AML-193 (cell line): ENCODE measurements around the gene KLHL1.

ENCODE experiments used
- DNase-seq, 2 experiments: peaks; one replicate each; lab custom pipeline; 2025; lab: John Stamatoyannopoulos, UW

KLHL1 gene

GRCh38 chr13:70016116-70016515, 92.1 kb downstream of the KLHL1 start:
- DNase-seq, result no peak

GRCh38 chr13:70014337-70014736, 93.9 kb downstream of the KLHL1 start:
- DNase-seq, result no peak

GRCh38 chr13:69999875-70000274, 108.4 kb downstream of the KLHL1 start:
- DNase-seq, result no peak

- DNase-seq, result no peak
These were observed 111.2 kb downstream of the KLHL1 start for GRCh38 chr13:69997061-69997460.

GRCh38 chr13:69980799-69981198, 127.5 kb downstream of the KLHL1 start:
- no peak for DNase-seq

GRCh38 chr13:69975496-69975895, 132.8 kb downstream of the KLHL1 start:
- no peak for DNase-seq

GRCh38 chr13:69970520-69970919, 137.7 kb downstream of the KLHL1 start:
- DNase-seq, result peak; percentile 7 to 9

GRCh38 chr13:69959046-69959445, 149.2 kb downstream of the KLHL1 start:
- no peak for DNase-seq

- no peak for DNase-seq
These were observed 151.4 kb downstream of the KLHL1 start for GRCh38 chr13:69956839-69957238.

GRCh38 chr13:69956349-69956748, 151.9 kb downstream of the KLHL1 start:
- no peak for DNase-seq

GRCh38 chr13:69955271-69955670, 153.0 kb downstream of the KLHL1 start:
- DNase-seq, result no peak

- DNase-seq, result no peak
These were observed 156.8 kb downstream of the KLHL1 start for GRCh38 chr13:69951412-69951811.

- DNase-seq, result no peak
These were observed 158.1 kb downstream of the KLHL1 start for GRCh38 chr13:69950160-69950559.

- no peak for DNase-seq
These were observed 160.2 kb downstream of the KLHL1 start for GRCh38 chr13:69948016-69948415.

- no peak for DNase-seq
These were observed 160.7 kb downstream of the KLHL1 start for GRCh38 chr13:69947582-69947981.

GRCh38 chr13:69946511-69946910, 161.7 kb downstream of the KLHL1 start:
- DNase-seq, result no peak

GRCh38 chr13:69935043-69935442, 173.2 kb downstream of the KLHL1 start:
- DNase-seq, result peak; percentile 45 to 65

- DNase-seq, result no peak
These were observed 180.0 kb downstream of the KLHL1 start for GRCh38 chr13:69928262-69928661.

- DNase-seq, result no peak
These were observed 187.1 kb downstream of the KLHL1 start for GRCh38 chr13:69921156-69921555.

- DNase-seq, result no peak
These were observed 195.6 kb downstream of the KLHL1 start for GRCh38 chr13:69912630-69913029.

GRCh38 chr13:69910800-69911199, 197.5 kb downstream of the KLHL1 start:
- no peak for DNase-seq

- DNase-seq, result no peak
These were observed 203.5 kb downstream of the KLHL1 start for GRCh38 chr13:69904784-69905183.

GRCh38 chr13:69903081-69903480, 205.2 kb downstream of the KLHL1 start:
- no peak for DNase-seq

- DNase-seq, result no peak
These were observed 225.8 kb downstream of the KLHL1 start for GRCh38 chr13:69882451-69882850.

GRCh38 chr13:69879936-69880335, 228.3 kb downstream of the KLHL1 start:
- no peak for DNase-seq
